Measurements from ENCODE around the gene CNTD1.
A peak's percentile ranks its signal among the peaks of the same experiment; 100 is the strongest.

Gene CNTD1

DNA sequence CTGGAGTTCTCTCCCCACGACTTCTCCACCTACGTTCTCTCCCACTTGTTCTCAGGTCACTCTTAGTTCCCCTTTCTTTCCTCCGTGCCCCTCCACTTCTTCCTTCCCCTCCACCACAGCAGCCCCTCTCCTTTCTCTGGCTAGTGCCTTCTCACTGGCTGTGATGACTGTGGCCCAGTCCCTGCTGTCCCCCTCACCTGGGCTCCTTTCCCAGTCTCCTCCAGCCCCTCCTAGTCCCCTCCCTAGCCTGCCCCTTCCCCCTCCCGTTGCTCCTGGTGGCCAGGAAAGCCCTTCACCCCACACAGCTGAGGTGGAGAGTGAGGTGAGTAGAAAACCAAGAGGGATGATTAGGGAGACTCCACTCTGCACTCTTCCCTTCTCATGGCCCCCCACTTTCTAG, 3.6 kb upstream of the CNTD1 start:
- H3K4me1 ChIP-seq (ENCODE audit: control insufficient read depth in 1 of 2, insufficient read depth in 2 of 2, low read length in 2 of 2): peaks cover 4 to 14% of the 10 kb centered on the region in 2 donors
- H3K27me3 ChIP-seq (ENCODE audit: low read depth, low read length): no peaks in the 10 kb centered on the region
- no peak overlapping the region for H3K4me3 ChIP-seq (ENCODE audit: low read depth in 1 of 2, low read length in 2 of 2)
- H3K27ac ChIP-seq (ENCODE audit: low read length): no peak overlapping the region
- peaks cover 0 to 8% of the 10 kb centered on the region in 2 donors for H3K36me3 ChIP-seq (ENCODE audit: control insufficient read depth in 1 of 2, insufficient read depth in 2 of 2, low read length in 2 of 2)
- no peaks in the 10 kb centered on the region for H3K9me3 ChIP-seq (ENCODE audit: control insufficient read depth in 1 of 2, low read length in 2 of 2)

DNA sequence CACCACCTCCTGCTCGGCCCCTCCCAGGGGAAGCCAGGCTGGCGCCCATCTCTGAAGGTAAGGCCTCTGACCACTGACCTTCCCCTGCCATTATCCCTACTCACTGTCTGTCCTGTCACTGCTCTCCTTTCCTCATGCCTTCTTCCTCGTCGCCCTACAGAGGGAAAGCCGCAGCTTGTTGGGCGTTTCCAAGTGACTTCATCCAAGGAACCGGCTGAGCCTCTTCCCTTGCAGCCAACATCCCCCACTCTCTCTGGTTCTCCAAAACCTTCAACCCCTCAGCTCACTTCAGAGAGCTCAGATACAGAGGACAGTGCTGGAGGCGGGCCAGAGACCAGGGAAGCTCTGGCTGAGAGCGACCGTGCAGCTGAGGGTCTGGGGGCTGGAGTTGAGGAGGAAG, 3.2 kb upstream of the CNTD1 start:
- Histone ChIP-seq H3K9me3 (ENCODE audit: control insufficient read depth in 1 of 2, low read length in 2 of 2) (no peaks in the 10 kb centered on the region), H3K27me3 (ENCODE audit: low read depth, low read length) (no peaks in the 10 kb centered on the region), H3K4me3 (ENCODE audit: low read depth in 1 of 2, low read length in 2 of 2) (no peak overlapping the region), H3K4me1 (ENCODE audit: control insufficient read depth in 1 of 2, insufficient read depth in 2 of 2, low read length in 2 of 2) (peaks cover 4 to 14% of the 10 kb centered on the region in 2 donors), H3K27ac (ENCODE audit: low read length) (no peak overlapping the region), H3K36me3 (ENCODE audit: control insufficient read depth in 1 of 2, insufficient read depth in 2 of 2, low read length in 2 of 2) (peaks cover 0 to 8% of the 10 kb centered on the region in 2 donors)

DNA sequence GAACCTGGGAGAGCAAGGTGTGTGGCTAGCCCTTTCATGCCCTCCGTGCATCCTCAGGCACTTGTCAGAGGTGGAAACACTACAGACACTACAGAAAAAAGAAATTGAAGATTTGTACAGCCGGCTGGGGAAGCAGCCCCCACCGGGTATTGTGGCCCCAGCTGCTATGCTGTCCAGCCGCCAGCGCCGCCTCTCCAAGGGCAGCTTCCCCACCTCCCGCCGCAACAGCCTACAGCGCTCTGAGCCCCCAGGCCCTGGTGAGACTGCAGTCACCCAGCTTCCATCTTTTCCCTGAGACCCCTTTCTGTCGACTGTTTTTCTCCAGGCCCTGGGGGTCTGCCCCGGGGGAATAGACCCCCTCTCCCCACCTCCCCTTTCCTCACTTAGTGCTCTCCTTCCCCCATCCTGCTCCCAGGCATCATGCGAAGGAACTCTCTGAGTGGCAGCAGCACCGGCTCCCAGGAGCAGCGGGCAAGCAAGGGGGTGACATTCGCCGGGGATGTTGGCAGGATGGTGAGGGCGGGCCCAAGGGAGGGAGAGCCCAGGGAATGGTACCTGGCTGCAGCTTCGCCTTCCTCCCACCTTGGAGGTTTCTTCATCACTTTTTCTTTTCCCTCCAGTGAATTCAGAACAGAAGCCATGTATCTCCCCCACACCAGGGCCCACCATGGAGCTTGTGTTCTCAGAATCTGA, 2.4 kb upstream of the CNTD1 start:
- H3K9me3 ChIP-seq (ENCODE audit: control insufficient read depth in 1 of 2, low read length in 2 of 2): no peaks in the 10 kb centered on the region
- no peak overlapping the region for H3K4me3 ChIP-seq (ENCODE audit: low read depth in 1 of 2, low read length in 2 of 2)
- peak overlapping the region; percentile 93 for H3K27ac ChIP-seq (ENCODE audit: low read length)

DNA sequence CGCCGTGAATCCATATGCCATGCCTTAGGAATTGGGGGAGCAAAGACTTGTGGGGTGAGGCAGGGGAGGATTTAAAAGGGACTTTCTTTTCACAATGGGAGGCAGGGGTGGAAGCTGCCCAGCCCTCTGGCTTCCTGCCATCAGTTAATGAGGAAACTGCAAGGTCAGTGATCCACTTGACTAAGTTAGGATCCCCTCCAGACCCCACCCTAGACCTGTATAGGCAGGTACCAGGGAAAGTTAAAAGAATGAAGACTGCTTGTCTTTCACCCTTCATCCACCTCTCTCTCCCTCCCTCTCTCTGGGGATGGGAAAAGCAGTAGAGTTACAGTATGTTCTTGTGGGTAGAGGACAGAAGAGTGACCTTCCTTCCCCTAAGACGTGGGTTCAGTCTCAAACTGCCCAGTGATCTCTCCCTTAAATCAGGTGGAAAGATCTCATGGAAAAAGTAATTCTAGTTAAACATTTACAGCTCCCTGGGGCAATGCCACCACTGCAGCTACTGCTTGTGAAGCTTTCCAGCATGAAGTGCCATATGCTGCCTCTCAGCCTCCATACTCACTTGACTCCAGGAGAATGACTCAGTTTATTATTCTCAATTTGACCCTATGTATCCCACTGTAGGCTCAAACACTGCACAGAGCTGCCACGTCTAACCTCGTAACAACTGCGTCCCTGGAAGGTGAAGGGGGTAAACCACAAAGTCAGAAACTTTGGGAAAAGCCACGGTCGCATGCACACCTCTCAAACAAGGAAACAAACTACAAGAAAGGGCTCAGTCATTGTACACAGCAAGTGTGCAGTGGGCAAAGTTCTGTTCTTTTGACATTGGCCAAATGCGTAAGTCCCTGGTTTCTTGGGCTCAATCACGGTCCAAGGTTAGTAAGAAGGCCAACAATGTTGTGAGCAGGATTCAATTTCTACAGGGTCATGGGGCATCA, 1.3 kb upstream of the CNTD1 start:
- peak overlapping the region; percentile 91 to 93 for H3K4me3 ChIP-seq (ENCODE audit: low read depth in 1 of 2, low read length in 2 of 2)
- H3K36me3 ChIP-seq (ENCODE audit: control insufficient read depth in 1 of 2, insufficient read depth in 2 of 2, low read length in 2 of 2): peaks cover 0 to 8% of the 10 kb centered on the region in 2 donors
- no peaks in the 10 kb centered on the region for H3K27me3 ChIP-seq (ENCODE audit: low read depth, low read length)
- peaks cover 4 to 14% of the 10 kb centered on the region in 2 donors for H3K4me1 ChIP-seq (ENCODE audit: control insufficient read depth in 1 of 2, insufficient read depth in 2 of 2, low read length in 2 of 2)
- H3K27ac ChIP-seq (ENCODE audit: low read length): peak overlapping the region; percentile 93
- H3K9me3 ChIP-seq (ENCODE audit: control insufficient read depth in 1 of 2, low read length in 2 of 2): no peaks in the 10 kb centered on the region

More for the DNA sequence above, 2.4 kb upstream of the CNTD1 start:
- Histone ChIP-seq H3K27me3 (ENCODE audit: low read depth, low read length) (no peaks in the 10 kb centered on the region), H3K4me1 (ENCODE audit: control insufficient read depth in 1 of 2, insufficient read depth in 2 of 2, low read length in 2 of 2) (peaks cover 4 to 14% of the 10 kb centered on the region in 2 donors), H3K36me3 (ENCODE audit: control insufficient read depth in 1 of 2, insufficient read depth in 2 of 2, low read length in 2 of 2) (peaks cover 0 to 8% of the 10 kb centered on the region in 2 donors)

DNA sequence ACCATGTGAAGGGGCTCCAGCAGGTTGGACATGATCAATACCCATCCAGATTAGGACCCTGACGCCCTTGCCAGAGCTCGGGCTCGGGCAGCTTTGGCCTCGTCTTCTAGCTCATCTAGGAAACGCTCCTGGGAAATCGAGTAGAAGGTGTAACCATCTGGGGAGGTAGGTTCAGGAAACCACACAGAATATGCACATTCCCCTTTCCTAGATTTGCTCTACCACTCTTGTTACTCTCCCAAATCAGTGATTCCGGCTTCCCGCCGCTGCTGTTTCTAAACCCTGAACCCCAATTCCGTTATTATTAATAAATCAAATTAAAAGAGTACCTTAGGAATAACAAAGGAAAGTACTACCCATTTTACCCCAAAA, 664 bp upstream of the CNTD1 start:
- peaks cover 0 to 8% of the 10 kb centered on the region in 2 donors for H3K36me3 ChIP-seq (ENCODE audit: control insufficient read depth in 1 of 2, insufficient read depth in 2 of 2, low read length in 2 of 2)
- H3K4me1 ChIP-seq (ENCODE audit: control insufficient read depth in 1 of 2, insufficient read depth in 2 of 2, low read length in 2 of 2): peaks cover 4 to 14% of the 10 kb centered on the region in 2 donors
- H3K9me3 ChIP-seq (ENCODE audit: control insufficient read depth in 1 of 2, low read length in 2 of 2): no peaks in the 10 kb centered on the region
- no peaks in the 10 kb centered on the region for H3K27me3 ChIP-seq (ENCODE audit: low read depth, low read length)
- H3K4me3 ChIP-seq (ENCODE audit: low read depth in 1 of 2, low read length in 2 of 2): peak overlapping the region; percentile 91 to 93
- peak overlapping the region; percentile 93 for H3K27ac ChIP-seq (ENCODE audit: low read length)

DNA sequence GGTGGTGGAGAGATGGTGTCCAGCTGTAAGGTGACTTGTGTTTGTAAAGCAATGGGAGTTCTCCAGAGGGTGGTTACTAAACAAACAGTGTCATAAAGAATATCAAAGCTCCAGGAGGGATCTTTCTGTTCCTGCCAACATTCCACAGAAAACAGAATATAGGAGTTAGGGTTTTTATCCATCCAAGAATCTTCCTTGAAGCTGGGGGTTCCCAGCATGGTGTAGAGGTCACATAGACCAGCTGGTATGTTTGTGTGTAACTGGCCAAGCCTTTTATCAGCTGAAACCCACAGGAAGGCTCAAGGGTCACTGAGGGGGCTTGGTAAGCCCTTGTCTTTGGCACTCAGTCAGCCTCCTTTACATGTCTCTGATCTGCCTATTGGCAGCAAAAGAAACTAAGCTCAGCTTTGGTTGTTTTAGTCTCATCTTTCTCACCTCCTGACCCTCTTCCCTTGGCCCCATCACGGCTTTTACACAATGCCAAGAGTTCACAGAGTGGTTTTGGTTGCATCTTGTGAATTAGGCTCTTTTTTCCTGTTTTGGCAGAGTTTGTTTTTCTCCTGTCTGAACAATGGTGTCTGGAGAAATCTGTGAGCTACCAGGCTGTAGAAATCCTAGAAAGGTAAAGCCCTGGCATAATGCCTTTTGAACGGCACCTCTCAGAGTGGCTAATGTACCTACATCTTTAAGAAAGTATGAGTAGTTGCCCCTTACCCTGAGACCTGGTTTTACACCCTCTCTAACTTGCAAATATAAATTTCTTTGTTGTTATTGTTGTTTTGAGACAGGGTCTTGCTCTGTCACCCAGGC, 4.6 kb downstream of the CNTD1 start:
- H3K4me1 ChIP-seq (ENCODE audit: control insufficient read depth in 1 of 2, insufficient read depth in 2 of 2, low read length in 2 of 2): peaks cover 4 to 20% of the 10 kb centered on the region in 2 donors
- H3K4me3 ChIP-seq (ENCODE audit: low read depth in 1 of 2, low read length in 2 of 2): no peak overlapping the region
- no peaks in the 10 kb centered on the region for H3K9me3 ChIP-seq (ENCODE audit: control insufficient read depth in 1 of 2, low read length in 2 of 2)
- no peaks in the 10 kb centered on the region for H3K27me3 ChIP-seq (ENCODE audit: low read depth, low read length)
- H3K27ac ChIP-seq (ENCODE audit: low read length): no peak overlapping the region
- H3K36me3 ChIP-seq (ENCODE audit: control insufficient read depth in 1 of 2, insufficient read depth in 2 of 2, low read length in 2 of 2): no peaks in the 10 kb centered on the region

DNA sequence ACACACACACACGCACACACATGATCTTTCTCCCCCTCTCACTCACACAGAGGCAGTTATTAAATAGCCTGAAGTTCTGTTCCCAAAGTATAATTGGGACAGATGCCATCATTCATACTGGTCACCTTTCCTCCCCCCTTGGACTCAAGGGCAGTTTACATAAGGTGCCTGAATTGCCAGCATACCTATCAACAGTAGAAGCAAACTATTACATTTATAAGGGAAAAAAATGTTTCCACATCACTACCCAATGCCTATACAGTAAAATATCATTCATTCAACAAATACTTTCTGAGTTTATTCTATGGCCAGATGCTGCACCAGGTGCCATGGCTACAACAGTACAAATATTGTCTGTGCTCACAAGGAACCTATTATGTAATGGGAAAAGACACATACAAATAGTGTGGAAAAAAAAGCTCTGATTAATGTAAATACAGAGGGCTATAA, 6.3 kb downstream of the CNTD1 start:
- H3K9me3 ChIP-seq (ENCODE audit: control insufficient read depth in 1 of 2, low read length in 2 of 2): no peaks in the 10 kb centered on the region
- no peak overlapping the region for H3K4me3 ChIP-seq (ENCODE audit: low read depth in 1 of 2, low read length in 2 of 2)
- peak overlapping the region; percentile 72 for H3K27ac ChIP-seq (ENCODE audit: low read length)
- H3K27me3 ChIP-seq (ENCODE audit: low read depth, low read length): no peaks in the 10 kb centered on the region
- peaks cover 0 to 30% of the 10 kb centered on the region in 2 donors for H3K4me1 ChIP-seq (ENCODE audit: control insufficient read depth in 1 of 2, insufficient read depth in 2 of 2, low read length in 2 of 2)
- H3K36me3 ChIP-seq (ENCODE audit: control insufficient read depth in 1 of 2, insufficient read depth in 2 of 2, low read length in 2 of 2): no peaks in the 10 kb centered on the region

DNA sequence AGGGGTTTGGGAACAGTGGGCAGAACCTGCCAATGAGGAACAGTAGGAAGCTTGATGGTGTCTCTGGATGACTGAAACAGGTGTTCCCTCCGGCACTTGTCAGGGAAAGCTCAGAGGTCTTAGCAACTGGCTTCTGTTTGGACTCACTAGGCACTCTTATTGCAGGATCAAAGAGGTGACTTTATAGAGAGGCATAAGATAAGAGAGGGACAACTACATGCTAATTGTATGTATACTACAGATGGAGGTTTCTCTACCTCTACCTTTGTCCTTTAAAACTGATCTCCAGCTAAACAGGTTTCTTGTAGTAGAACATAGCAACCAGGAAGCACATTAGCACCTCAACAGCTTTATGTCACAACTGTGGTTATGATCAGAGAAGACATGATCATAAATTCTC, 7.6 kb downstream of the CNTD1 start:
- Histone ChIP-seq H3K27ac (ENCODE audit: low read length) (no peak overlapping the region), H3K27me3 (ENCODE audit: low read depth, low read length) (no peaks in the 10 kb centered on the region), H3K9me3 (ENCODE audit: control insufficient read depth in 1 of 2, low read length in 2 of 2) (no peaks in the 10 kb centered on the region), H3K4me3 (ENCODE audit: low read depth in 1 of 2, low read length in 2 of 2) (no peak overlapping the region), H3K36me3 (ENCODE audit: control insufficient read depth in 1 of 2, insufficient read depth in 2 of 2, low read length in 2 of 2) (peaks cover 8 to 9% of the 10 kb centered on the region in 2 donors), H3K4me1 (ENCODE audit: control insufficient read depth in 1 of 2, insufficient read depth in 2 of 2, low read length in 2 of 2) (peaks cover 0 to 30% of the 10 kb centered on the region in 2 donors)

DNA sequence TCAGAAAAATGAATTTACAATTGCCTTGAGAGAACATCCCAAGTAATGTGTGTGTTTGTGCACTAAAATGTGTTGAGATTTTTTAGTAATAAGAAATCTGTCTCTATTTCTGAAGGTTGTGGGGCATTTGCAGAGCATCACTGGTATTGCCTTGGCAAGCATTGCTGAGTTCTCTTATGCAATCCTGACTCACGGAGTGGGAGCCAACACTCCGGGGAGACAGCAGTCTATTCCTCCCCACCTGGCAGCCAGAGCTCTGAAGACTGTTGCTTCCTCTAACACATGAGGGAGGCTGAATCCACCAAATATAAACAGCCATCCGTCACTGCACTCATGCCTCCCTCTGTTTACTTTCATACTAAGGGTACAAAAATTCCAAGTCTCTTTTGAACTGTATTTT, 10.6 kb downstream of the CNTD1 start:
- Histone ChIP-seq H3K27me3 (ENCODE audit: low read depth, low read length) (no peaks in the 10 kb centered on the region), H3K36me3 (ENCODE audit: control insufficient read depth in 1 of 2, insufficient read depth in 2 of 2, low read length in 2 of 2) (peaks cover 18 to 24% of the 10 kb centered on the region in 2 donors), H3K4me1 (ENCODE audit: control insufficient read depth in 1 of 2, insufficient read depth in 2 of 2, low read length in 2 of 2) (peaks cover 2 to 32% of the 10 kb centered on the region in 2 donors), H3K27ac (ENCODE audit: low read length) (no peak overlapping the region), H3K4me3 (ENCODE audit: low read depth in 1 of 2, low read length in 2 of 2) (no peak overlapping the region), H3K9me3 (ENCODE audit: control insufficient read depth in 1 of 2, low read length in 2 of 2) (no peaks in the 10 kb centered on the region)

DNA sequence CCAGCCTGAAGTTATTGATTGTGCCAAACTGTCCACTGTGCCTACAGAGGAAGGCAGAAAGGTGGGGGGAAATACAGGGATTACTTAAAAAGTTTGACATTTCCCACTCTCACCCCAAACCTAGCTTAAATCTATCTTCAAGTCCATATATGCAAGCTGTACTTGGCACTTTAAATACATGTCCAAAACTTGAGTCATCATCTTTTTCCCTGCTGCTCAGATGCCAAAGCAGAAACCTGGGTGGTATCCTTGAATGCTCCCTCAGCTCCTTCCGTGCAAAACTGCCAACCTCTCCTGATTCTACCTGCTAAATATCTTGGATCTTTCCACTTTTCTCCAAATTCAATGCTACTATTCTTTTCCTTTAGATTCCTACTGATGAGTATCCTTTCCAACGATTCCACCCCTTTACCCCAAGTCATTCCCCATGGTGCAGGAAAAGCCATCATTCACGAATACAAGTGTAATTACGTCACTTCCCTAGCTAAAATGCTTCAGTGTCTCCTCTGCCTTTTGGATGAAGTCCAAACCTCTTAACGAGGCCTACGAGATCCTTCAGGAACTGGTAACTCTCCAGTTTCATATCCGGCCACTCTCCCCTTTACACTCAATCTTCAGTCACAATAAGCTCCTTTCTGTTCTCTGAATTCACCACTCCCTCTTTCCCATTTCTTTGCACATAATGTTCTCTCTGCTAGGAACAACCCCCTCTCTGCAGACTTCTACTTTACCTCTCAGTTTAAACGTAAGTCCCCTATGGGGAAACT, 16.2 kb downstream of the CNTD1 start:
- H3K36me3 ChIP-seq (ENCODE audit: control insufficient read depth in 1 of 2, insufficient read depth in 2 of 2, low read length in 2 of 2): peaks cover 62 to 69% of the 10 kb centered on the region in 2 donors
- H3K4me1 ChIP-seq (ENCODE audit: control insufficient read depth in 1 of 2, insufficient read depth in 2 of 2, low read length in 2 of 2): peaks cover 16 to 33% of the 10 kb centered on the region in 2 donors
- H3K27ac ChIP-seq (ENCODE audit: low read length): peak overlapping the region; percentile 73
- H3K4me3 ChIP-seq (ENCODE audit: low read depth in 1 of 2, low read length in 2 of 2): no peak overlapping the region
- no peaks in the 10 kb centered on the region for H3K27me3 ChIP-seq (ENCODE audit: low read depth, low read length)
- no peaks in the 10 kb centered on the region for H3K9me3 ChIP-seq (ENCODE audit: control insufficient read depth in 1 of 2, low read length in 2 of 2)

Measured in muscle layer of duodenum (tissue), 2 donors.